ENCODE results near the gene EGLN2.
"Not testable (repeated sequence)": the region's sequence is repeated elsewhere in the genome, so short reads cannot be mapped to it uniquely, and the experiment has no call there.

The EGLN2 gene

GRCh38 chr19:40776932-40777644 lies 21.9 kb upstream of the EGLN2 start:
- DNase-seq = peak; percentile 95 to 98

GRCh38 chr19:40777645-40777936 lies 21.4 kb upstream of the EGLN2 start:
- no peak for DNase-seq

- peak; percentile 100 for DNase-seq
These were observed 20.9 kb upstream of the EGLN2 start, which contains the start of gene RAB4B for GRCh38 chr19:40777937-40778705. TSS of gene RAB4B (plus strand) at chr19:40778247. CDS start at chr19:40778376, 129 bp downstream.

GRCh38 chr19:40778706-40779284 lies 20.2 kb upstream of the EGLN2 start:
- peak; percentile 41 to 60 for DNase-seq

GRCh38 chr19:40780582-40780981 lies 18.4 kb upstream of the EGLN2 start:
- no peak for DNase-seq

GRCh38 chr19:40781140-40781539 lies 17.9 kb upstream of the EGLN2 start:
- no peak for DNase-seq

GRCh38 chr19:40783711-40784110 lies 15.3 kb upstream of the EGLN2 start:
- no peak for DNase-seq

- not testable (repeated sequence) for DNase-seq
These were observed 14.8 kb upstream of the EGLN2 start for GRCh38 chr19:40784146-40784545.

- peak in 1 of 2 donors; percentile 27 for DNase-seq
These were observed 13.5 kb upstream of the EGLN2 start for GRCh38 chr19:40785526-40785925.

- DNase-seq = no peak
These were observed 12.6 kb upstream of the EGLN2 start for GRCh38 chr19:40786060-40787037.

GRCh38 chr19:40791349-40791748 lies 7.6 kb upstream of the EGLN2 start:
- DNase-seq = no peak

- DNase-seq = no peak
These were observed 7.0 kb upstream of the EGLN2 start for GRCh38 chr19:40791996-40792395.

GRCh38 chr19:40797166-40797962 lies 1.6 kb upstream of the EGLN2 start:
- no peak for DNase-seq

GRCh38 chr19:40797963-40798682 lies 868 bp upstream of the EGLN2 start:
- peak; percentile 68 to 82 for DNase-seq

GRCh38 chr19:40799558-40800338 lies 757 bp downstream of the EGLN2 start:
- DNase-seq = peak; percentile 45 to 68

- DNase-seq = no peak
These were observed 1.5 kb downstream of the EGLN2 start for GRCh38 chr19:40800339-40800996.

GRCh38 chr19:40800997-40801377 lies 2.0 kb downstream of the EGLN2 start:
- DNase-seq = no peak

- DNase-seq = no peak
These were observed 2.7 kb downstream of the EGLN2 start for GRCh38 chr19:40801426-40802299.
